Activated CD8-positive, alpha-beta memory T cell treated with anti-CD3 and anti-CD28 coated beads, Interleukin-2, amount 50 U/mL, for 4 hours (primary cell): ENCODE measurements around the gene TAS2R14.

ENCODE experiments used
- DNase-seq: peaks from one replicate; pipeline ENCODE4 v3.0.0-alpha.2; 2020

The TAS2R14 gene, protein sequence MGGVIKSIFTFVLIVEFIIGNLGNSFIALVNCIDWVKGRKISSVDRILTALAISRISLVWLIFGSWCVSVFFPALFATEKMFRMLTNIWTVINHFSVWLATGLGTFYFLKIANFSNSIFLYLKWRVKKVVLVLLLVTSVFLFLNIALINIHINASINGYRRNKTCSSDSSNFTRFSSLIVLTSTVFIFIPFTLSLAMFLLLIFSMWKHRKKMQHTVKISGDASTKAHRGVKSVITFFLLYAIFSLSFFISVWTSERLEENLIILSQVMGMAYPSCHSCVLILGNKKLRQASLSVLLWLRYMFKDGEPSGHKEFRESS

DNA sequence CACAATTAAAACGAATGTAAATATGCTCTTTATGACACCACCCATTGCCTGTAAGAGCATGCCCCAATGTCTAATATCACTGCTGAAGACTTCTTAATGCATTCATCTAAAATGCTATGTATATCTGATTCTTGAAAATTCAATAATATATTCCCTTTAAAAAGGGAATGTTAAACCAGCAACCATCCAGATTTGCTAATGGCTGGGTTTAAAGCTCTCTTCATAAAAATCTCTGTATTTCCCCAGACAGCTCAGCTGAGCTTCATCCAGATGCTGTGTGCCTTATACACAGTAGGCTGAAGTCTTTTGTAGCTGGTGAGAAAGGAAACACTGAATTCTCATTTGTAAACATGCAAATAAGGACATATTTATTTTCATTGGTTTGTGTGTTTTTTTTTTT is at the start of gene TAS2R14:
TSS of gene TAS2R14 (minus strand) at position 101 of the 400 bp plus-strand sequence. CDS start at position 45, 56 bp downstream.
- DNase-seq, result no peak

DNA sequence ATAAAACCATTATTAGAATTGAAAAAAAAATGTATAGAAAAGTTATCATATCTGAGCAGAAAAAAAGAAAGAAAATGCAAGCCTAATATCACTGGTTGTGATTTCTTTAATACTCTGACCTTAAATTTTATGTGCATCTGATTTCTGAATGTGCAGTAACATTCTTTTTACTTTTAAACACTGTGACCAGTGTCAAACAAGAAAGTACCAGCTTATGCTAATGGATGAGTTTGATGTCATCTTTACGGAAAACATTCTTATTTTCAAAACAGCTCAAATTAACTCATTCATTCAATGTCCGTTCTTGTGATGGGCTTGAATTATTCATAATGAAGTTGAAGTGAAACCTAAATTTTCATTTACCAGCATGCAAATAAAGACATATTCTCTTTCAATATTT is 47.7 kb upstream of the TAS2R14 start, which contains the start of gene TAS2R50:
TSS of gene TAS2R50 (minus strand) at position 101 of the 400 bp plus-strand sequence. CDS start at position 49, 52 bp downstream.
- no peak for DNase-seq

DNA sequence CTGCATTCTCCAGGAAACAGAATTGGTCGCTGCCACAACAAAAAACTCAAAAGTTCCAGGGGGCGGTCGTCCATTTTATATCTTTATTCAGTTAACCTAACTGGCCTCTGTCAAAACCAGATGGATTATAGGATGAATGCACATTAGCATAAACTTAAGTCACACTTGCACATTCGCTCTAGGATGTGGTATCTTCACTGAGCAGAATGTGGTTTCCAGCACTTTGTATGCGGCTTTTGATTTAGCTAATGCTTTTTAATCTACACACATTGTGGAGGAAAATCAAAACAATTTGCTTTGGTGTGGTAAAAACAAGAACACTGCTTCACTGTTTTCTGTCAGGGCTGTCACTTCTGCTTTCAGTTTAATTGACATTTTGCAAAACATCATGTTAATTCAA is 43.2 kb upstream of the TAS2R14 start:
- no peak for DNase-seq

DNA sequence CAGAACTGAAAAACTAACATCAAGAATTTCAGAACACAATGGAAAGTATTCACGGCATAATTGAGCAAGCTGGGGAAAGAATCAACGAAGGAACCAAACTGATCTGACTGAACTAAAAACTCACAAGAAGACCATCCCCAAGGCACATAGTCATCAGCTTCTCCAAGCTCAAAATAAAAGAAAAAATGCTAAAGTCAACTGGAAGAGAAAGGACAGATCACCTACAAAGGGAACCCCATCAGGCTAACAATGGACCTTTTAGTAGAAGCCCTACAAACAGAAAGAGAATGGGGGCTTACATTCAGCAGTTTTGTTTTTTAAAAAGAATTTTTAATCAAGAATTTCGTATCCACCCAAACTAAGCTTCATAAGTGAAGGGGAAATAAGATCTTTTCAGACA is 35.9 kb upstream of the TAS2R14 start:
- no peak for DNase-seq

DNA sequence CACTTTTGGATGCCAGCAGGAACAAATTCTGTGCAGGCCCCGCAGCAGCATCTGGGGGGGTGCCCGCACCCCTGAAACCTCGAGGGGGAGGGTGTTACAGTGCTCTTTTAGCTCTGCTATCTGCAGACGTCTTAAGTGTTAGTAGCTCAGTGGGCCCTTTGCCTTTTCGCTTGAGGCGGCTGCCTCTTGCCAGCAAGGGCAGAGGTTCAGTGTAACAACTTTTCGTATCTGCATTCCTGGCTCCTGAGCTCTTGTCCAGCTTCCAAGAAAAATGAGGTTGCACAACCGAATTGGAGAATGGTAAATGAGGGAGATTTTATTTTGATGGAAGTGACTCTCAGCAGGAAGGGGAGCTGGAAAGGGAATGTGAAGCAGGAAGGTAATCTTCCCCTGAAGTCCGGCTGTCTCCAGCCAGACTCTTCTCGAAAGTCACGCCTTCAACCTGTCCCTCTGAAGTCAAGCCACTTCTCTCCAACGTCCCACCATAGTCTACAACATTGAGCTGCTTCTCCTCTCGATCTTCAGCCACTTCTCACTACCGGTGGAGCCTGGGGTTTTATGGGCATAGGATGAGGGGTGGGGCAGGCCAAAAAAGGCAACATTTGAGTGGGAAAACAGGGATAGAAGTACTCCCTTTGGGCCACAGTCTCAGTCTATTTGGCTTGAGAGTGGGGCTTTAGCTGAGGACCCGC is 29.8 kb upstream of the TAS2R14 start:
- no peak for DNase-seq

DNA sequence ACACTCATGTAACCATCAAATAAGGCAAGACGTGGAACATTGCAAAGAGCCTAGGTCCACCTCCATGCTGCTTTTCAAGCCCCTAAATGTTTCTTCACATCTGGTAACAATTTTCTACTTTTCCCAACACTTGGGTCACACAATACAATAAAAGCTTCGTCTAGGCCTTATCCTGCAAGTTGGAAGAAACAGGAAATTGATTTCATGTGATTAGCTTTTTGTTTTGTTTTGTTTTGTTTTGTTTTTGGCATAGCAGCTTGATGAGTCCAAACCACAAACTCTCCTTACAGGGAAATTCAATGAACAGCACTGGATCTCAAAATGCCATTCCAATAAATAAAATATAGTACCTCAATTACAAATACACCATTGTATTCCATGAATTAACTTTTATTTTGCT is 28.3 kb upstream of the TAS2R14 start:
- no peak for DNase-seq

DNA sequence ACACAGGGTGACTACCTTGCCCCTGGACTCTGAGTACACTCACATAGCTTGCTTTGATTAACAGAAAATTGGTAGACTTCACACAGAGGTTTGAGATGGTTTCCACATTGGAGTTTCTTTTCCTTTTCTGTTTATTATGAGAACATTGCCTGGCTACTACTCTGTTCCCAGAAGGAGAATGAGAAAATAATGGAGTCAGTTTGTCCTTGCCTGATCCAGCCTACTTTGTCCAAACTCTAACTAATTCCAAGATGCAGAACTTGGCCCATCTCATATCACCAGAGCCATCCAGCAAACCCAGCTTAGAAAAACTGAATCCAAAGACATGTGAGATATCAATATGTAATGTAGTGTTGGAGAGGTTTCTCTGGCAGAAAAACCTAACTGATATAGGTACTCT is 27.3 kb upstream of the TAS2R14 start:
- no peak for DNase-seq

DNA sequence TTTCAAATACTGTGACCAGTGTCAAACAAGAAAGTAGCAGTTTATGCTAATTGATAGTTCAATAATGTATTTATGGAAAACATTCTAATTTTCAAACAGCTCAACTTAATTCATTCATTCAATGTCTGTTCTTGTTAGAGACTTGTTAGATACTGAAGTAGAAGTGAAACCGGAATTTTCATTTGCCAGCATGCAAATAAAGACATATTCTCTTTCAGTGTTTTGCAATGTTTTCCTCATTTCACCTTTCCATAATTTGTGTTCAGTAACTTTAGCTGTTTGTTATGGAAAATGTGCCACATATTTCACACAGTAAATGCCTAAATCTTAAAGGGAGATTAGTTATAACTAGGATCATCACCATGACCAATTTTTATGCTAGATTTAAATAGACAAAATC is 26.4 kb upstream of the TAS2R14 start:
- no peak for DNase-seq

DNA sequence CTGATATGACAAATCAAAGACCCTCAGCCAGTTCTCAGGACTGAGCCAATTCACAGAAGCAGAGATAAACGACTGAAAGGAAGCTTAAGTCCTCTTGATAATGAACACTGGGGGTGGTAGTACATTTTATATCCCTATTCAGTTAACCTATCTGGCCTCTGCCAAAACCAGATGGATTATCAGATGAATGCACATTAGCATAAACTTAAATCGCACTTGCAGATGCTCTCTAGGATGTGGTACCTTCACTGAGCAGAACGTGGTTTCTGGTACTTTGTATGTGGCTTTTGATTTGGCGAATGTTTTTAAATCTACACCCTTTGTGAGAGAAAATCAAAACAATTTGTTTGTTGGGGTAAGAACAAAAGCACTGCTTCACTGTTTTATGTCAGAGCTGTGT is 21.1 kb upstream of the TAS2R14 start:
- DNase-seq, result no peak

DNA sequence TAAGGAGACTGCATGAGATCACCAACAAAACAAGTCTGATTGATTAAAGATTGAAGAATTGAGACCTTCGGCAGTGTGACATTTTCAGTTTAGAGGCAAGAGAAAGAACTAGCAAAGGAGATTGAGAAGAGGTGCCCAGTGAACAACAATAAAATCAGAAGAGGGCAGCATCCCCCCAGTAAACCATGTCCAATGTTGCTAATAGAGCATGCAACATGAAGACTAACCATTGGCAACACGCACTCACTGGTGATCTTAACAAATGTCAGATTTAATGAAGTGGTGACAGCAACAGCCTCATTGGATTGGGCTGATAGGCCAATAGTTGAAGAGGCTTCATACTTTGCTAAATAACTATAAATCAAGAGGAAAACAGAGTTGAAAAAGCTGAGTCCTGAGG is 20.7 kb upstream of the TAS2R14 start:
- no peak for DNase-seq

DNA sequence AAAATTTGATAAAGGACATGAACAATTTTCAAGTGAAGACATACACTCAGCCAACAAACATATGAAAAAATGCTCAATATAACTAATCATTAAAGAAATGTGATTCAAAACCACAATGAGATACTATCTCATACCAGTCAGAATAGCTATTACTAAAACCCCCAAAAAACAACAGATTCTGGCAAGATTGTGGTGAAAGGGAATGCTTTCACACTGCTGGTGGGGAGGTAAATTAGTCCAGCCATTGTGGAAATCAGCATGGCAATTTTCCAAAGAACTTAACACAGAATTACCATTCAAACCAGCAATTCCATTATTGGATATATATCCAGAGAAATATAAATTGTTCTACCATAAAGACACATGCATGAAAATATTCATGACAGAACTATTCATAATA is 18.7 kb upstream of the TAS2R14 start:
- no peak for DNase-seq

DNA sequence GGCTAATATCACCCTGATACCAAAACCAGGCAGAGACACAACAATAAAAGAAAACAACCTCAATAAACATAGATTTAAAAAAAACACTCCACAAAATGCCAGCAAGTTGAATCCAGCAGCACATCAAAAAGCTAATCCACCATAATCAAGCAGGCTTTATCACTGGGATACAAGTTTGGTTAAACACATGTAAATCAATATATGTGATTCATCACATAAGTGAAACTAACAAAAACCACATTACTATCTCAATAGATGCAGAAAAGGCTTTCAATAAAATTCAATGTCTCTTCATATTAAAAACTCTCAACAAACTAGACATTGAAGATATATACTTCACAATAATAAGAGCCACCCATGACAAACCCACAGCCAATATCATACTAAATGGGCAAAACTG is 17.0 kb upstream of the TAS2R14 start:
- DNase-seq, result no peak

DNA sequence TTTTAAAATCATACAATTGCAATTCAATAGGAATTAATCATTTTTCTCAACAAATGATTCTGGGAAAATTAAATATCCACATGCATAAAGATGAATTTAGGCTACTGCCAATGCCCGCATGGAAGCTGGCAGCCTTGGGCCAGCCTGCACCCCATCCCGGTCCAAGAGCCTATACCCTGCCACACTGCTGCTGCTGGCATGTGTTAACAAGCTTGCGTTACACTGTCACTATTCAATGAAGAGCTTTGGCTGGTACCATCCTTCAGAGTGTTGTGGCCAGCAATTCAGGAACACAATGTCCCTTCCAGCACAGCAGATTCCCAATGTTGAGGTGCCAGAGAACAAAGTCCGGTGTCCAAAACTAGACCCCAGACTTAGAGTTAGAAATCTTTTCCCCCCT is 13.6 kb upstream of the TAS2R14 start:
- no peak for DNase-seq

DNA sequence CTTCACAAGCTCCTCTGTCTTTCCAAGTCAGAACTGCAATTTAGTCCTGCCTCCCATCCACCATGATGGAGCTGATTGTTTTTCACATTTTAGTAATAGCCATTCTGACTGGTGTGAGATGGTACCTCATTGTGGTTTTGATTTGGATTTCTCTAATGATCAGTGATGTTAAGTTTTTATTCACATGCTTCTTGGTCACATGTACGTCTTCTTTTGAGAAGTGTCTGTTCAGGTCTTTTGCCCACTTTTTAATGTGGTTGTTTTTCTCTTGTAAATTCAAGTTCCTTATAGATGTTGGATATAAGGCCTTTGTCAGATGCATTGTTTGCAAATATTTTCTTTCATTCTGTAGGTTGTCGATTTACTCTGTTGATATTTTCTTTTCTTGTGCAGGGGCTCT is 4.1 kb upstream of the TAS2R14 start:
- DNase-seq, result no peak

DNA sequence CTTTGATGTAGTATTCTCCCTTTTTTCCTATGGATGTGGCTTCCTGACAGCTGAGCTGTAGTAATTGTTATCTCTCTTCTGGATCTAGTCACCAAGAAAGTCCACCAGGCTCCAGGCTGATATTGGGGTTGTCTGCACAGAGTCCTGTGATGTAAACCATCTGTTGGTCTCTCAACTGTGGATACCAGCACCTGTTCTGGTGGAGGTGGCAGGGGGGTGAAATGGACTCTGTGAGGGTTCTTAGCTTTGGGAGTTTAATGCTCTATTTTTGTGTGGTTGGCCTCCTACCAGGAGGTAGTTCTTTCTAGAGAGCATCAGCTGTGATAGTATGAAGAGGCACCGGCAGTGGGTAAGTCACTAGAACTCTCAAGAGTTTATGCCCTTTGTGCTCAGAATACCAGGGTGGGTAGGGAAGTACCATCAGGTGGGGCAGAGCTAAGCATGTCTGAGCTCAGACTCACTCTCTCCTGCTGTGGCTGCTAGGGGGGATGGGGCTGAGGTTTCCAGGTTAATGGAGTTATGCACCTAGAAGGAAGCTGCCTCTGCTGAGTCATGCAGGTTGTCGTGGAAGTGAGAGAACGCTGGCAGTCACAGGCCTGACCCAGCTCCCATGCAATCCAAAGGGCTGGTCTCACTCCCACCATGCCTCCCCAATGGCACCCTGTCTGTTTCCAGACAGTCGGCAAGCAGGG is 3.0 kb upstream of the TAS2R14 start:
- DNase-seq, result no peak

DNA sequence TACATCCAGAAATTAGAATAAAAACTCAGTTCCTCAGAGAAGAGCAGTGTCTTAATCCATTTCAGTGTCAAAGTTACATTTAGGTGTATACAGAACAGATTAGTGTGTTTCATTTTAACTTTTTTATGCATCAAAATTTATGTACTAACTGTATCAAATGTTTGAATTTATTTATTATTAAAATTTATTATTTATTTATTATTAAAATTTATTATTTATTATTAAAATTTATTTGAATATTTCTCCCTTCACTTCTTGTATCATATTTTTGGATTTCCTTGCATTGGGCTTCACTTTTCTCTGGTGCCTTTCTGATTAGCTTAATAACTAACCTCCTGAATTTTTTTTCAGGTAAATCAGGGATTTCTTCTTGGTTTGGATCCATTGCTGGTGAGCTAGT is 2.3 kb upstream of the TAS2R14 start:
- DNase-seq, result no peak

DNA sequence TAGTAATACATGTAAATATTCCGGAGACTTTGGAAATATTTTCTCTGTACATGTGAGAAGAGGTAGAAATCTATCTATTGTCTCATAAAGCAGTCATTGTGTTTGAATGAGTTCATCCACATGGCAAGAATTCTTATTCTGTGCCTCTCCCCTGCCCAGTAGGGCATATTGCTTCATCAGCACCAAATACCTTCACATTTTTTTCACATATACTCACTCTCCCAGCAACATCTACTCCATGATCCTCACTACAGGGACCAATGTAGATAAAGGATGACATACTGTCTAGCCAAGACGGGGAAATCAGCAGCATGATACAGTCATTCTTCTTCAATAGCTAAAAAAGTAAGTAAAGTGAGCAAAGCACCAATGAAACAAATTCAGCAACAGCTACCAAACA is 1.3 kb upstream of the TAS2R14 start:
- no peak for DNase-seq

DNA sequence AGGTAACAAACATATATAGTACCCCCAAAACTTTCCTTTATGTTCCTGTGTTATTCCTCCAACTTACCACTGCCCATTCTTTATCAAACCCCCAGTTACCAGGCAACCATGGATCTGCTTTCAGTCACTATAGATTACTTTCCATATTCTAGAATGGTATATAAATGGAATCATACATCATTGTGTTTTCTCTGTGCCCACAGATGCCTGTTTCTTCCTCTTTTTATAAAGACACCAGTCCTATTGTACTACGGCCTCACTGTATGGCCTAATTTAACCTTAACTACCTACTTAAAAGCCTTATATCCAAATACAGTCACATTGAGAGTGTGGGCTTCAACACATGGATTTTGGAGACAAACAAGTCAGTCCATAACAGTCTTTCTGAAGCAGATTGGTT is 2.6 kb downstream of the TAS2R14 start:
- DNase-seq, result no peak

DNA sequence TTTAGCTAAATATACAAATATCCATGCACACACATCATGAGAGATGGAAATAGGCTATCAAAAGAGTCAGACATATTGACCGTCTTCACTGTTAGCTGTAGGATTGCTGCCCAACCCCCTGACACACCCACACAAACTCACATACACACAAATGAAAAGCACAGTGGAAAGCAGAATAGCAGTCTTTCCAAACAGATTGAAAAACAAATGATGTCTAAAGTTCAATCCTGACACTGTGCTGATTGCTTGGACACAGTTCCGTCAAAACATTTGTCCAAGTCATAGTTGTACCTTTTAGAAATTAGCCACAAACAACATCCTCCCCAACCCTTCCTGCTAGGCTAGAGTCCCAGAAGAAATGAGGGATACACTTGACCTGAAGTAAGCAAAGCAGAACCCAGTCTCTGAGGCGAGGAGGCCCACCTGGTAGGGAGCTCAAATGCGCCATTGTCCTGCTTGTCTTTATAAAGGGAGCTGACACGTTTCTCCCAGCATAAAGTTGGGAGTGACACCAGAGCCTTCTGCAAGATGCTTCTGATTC is 10.2 kb downstream of the TAS2R14 start, which contains the start of gene PRH2:
TSS of gene PRH2 (plus strand) at position 491 of the 541 bp plus-strand sequence. CDS start at position 529, 38 bp downstream.
- no peak for DNase-seq

DNA sequence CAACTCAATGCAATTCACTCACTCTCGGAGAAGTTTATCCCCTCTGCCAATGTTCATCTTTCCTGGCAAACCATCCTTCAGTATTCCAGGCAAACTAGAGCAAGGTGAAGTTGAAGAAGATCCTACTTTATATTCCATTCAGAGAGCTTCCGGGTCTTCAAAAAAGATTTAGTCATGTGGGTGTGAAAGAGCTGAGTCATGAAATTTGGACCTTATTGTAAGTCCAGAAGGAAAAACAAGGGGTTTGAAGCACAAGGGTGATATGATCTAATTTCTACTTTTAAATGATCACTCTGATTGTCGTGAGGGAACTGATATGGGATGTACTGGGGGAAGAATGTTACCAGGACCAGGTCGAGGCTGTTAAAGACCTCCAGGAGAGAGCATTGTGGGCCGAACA is 12.8 kb downstream of the TAS2R14 start:
- no peak for DNase-seq

DNA sequence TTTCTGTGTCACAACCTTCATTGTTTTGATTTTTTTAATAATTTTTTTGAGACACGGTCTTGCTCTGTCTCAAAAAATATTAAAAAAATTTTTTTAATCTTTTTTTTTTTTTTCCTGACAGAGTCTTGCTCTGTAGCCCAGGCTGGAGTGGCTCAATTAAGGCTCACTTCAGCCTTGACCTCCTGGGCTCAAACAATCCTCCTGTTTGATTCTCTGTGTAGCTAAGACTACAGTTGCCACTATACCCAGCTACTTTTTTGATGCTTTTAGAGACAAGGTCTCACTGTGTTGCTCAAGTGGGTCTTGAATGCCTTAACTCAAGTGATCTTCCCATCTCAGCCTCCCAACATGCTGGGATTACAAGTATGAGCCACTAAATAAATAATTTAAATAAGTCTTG is 19.3 kb downstream of the TAS2R14 start:
- DNase-seq, result no peak

DNA sequence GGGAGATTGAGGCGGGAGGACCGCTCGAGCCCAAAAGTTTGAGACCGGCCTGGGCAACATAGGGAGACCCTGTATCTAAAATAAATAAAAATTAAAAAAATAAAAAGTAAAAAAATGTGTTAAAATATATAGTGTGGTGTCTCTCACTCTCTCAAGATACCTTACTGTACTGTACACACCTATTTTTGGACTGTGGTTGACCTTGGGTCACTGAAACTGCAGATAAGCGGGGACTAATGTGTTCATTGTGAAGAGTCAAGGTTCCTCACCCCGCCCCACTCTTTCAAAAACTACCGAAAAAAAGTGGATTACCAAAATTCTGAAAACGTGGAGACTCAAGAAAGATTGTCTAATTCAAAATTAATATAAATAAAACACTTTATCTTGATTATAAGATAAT is 28.7 kb downstream of the TAS2R14 start:
- DNase-seq, result no peak

DNA sequence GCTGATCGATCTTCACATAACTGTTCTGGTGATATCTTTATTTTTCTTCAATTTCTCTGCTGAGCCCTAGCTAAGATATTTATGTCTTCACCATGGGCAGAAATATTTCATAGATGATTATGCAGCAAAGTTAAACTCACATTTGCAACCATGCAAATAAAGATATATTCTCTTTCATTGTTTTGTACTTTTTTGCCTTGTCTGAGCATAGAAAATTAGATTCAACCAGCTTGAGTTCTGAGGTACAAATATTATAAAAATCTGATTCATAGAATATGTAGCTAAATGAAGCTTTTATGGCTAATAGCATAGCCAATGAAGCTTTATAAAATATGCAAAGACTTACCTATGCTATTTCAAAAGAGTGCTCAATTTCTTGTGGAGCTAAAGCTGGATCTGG is 29.6 kb downstream of the TAS2R14 start, which contains the start of gene TAS2R13:
TSS of gene TAS2R13 (minus strand) at position 101 of the 400 bp plus-strand sequence. CDS start 264 bp downstream, outside the sequence.
- no peak for DNase-seq
